ENCODE data around the gene SLC15A4. TPM values are rescaled to one million over a fixed set of nuclear protein-coding genes. Genes with fewer than 3 reads are reported as not detected.
A peak's percentile ranks its signal among the peaks of the same experiment; 100 is the strongest.

SLC15A4 gene
- 14.5 and 20.5 TPM in 2 replicates for polyA plus RNA-seq (2012; rRNA removed)
- polyA plus RNA-seq (2012; cell fraction: cytosol; rRNA removed): 13.3 and 15.6 TPM in 2 replicates
- polyA plus RNA-seq (2012; cell fraction: nucleus; rRNA removed): 19.1 and 32.5 TPM in 2 replicates

DNA sequence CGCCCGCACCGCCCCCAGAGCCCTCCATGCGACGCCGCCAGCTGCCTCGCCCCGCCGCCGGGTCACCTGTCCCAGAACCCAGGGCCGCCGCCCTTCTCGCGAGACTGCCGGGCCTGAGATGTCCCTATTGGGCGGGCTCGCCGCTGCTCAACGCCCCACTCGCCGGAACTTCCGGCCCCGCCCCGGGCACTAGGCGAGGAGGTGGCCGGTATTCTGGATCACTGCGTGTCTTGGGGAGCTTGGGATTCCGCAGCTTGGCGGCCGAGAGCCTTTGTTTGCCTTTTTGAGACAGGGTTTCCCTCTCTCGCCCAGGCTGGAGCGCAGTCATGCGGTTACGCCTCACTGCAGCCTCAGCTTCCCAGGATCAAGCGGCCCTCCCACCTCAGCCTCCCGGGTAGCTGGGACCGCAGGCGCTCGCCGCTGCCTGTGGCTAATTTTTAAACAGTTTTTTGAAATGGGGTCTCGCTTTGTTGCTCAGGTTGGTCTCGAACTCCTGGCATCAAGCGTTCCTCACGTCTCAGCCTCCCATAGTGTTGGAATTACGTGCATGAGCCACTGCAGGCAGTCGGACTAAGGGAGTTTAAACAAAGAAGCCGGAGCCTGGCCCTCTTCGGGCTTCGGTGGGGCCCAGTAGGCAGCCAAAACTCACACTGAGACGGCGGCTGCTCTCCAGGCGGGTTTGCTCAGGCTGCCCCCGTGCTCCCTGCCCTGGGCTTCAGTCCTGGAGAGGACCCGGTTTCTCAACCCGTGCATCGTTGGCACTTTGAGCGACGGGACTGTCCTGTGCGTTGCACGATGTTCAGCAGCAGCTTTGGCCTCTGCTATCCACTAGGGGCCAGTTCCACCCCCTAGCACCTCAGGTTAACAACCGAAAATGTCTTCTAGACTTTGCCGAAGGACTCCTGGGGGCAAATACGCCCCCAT lies at the start of gene SLC15A4:
SLC15A4 (minus strand) TSS at position 43 of the 924 bp plus-strand sequence; CDS start at position 28, 15 bp downstream.
- H3K36me3 ChIP-seq (replicated peaks in 1 of 2; ENCODE audit: control insufficient read depth in 1 of 2, insufficient read depth in 2 of 2, low read length in 1 of 2): peaks cover 4 to 10% of the 10 kb centered on the region in 2 experiments
- H3F3A ChIP-seq (replicated peaks; ENCODE audit: insufficient read depth): no peaks in the 10 kb centered on the region
- peaks cover 3 to 15% of the 10 kb centered on the region in 2 experiments; a peak in 2 of 4 replicates for H3K4me1 ChIP-seq (ENCODE audit: control insufficient read depth in 1 of 2, insufficient read depth in 2 of 2, low read depth in 1 of 2, low read length in 1 of 2)
- DNase-seq: peak; percentile 99
- H4K20me1 ChIP-seq (ENCODE audit: insufficient read depth): peaks cover 18% of the 10 kb centered on the region
- POLR2A ChIA-PET: interaction anchor here (1.0 to 1.7 kb wide), 7 partner anchors 13 to 565 kb away, joined by 3 to 13 read pairs (median 4); partner anchors contain the start of gene GLT1D1
- H2AFZ ChIP-seq (ENCODE audit: low read depth): peak within 1 kb of the TSS; percentile 95
- H3K4me2 ChIP-seq: peak within 1 kb of the TSS; percentile 98
- peaks cover 44% of the 10 kb centered on the region for H3K79me2 ChIP-seq (ENCODE audit: insufficient read depth)
- H3K9ac ChIP-seq: peak within 1 kb of the TSS; percentile 97
- H3K9me3 ChIP-seq: no peaks in the 10 kb centered on the region
- no peaks in the 10 kb centered on the region for H3K27me3 ChIP-seq (ENCODE audit: insufficient read depth)
- CTCF ChIA-PET: interaction anchor here (0.6 to 1.4 kb wide), 5 partner anchors 10 to 564 kb away, joined by 3 to 5 read pairs (median 3); no protein-coding TSS in a partner anchor
- no peaks in the 10 kb centered on the region for H3K9me2 ChIP-seq
- 26% methylated on average over 4 of the region's 63 CpGs for WGBS (ENCODE audit: low lambda C conversion rate)
- peak within 1 kb of the TSS; percentile 71 to 78 for H3K27ac ChIP-seq (ENCODE audit: low read depth in 2 of 2, low read length in 1 of 2)
- peak within 1 kb of the TSS; percentile 87 to 98 for H3K4me3 ChIP-seq (ENCODE audit: low read depth in 2 of 2, low read length in 1 of 2)
- TF ChIP-seq EP300 (IDR thresholded peaks at IDR 0.05; ENCODE audit: borderline replicate concordance in 1 of 2, low read depth in 1 of 2, low read length in 1 of 2): no peak
- TF ChIP-seq MEF2A (IDR thresholded peaks at IDR 0.05; ENCODE audit: borderline replicate concordance, low read depth): no peak
- TF ChIP-seq, protein P1, sequence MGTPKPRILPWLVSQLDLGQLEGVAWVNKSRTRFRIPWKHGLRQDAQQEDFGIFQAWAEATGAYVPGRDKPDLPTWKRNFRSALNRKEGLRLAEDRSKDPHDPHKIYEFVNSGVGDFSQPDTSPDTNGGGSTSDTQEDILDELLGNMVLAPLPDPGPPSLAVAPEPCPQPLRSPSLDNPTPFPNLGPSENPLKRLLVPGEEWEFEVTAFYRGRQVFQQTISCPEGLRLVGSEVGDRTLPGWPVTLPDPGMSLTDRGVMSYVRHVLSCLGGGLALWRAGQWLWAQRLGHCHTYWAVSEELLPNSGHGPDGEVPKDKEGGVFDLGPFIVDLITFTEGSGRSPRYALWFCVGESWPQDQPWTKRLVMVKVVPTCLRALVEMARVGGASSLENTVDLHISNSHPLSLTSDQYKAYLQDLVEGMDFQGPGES (IDR thresholded peaks at IDR 0.05; ENCODE audit: low read depth, low read length): 0 out of 2 replicates have a peak, but pooled peaks have one; percentile 22
- TF ChIP-seq RCOR1 (IDR thresholded peaks at IDR 0.05; ENCODE audit: low read length): peak; percentile 56; the same call in 1 of the 2 replicates
- TF ChIP-seq TEAD4 (IDR thresholded peaks at IDR 0.05; ENCODE audit: borderline replicate concordance, insufficient read depth): no peak
- peak; percentile 95 for TF ChIP-seq TAF1 (IDR thresholded peaks at IDR 0.05; ENCODE audit: borderline replicate concordance, low read depth, low read length)
- no peak for TF ChIP-seq NFIC (IDR thresholded peaks at IDR 0.05; ENCODE audit: borderline replicate concordance)
- no peak for TF ChIP-seq FOXM1 (IDR thresholded peaks at IDR 0.05; ENCODE audit: low read depth)
- TF ChIP-seq EZH2phosphoT487 (IDR thresholded peaks at IDR 0.05; ENCODE audit: borderline replicate concordance, low read depth): no peak
- TF ChIP-seq RXRA (IDR thresholded peaks at IDR 0.05; ENCODE audit: borderline replicate concordance, low read depth): no peak
- peak; percentile 99 for TF ChIP-seq POLR2AphosphoS5 (IDR thresholded peaks at IDR 0.05; ENCODE audit: low read depth, low read length)
- TF ChIP-seq RFX5 (IDR thresholded peaks at IDR 0.05; ENCODE audit: low read length): no peak
- TF ChIP-seq, protein P2, sequence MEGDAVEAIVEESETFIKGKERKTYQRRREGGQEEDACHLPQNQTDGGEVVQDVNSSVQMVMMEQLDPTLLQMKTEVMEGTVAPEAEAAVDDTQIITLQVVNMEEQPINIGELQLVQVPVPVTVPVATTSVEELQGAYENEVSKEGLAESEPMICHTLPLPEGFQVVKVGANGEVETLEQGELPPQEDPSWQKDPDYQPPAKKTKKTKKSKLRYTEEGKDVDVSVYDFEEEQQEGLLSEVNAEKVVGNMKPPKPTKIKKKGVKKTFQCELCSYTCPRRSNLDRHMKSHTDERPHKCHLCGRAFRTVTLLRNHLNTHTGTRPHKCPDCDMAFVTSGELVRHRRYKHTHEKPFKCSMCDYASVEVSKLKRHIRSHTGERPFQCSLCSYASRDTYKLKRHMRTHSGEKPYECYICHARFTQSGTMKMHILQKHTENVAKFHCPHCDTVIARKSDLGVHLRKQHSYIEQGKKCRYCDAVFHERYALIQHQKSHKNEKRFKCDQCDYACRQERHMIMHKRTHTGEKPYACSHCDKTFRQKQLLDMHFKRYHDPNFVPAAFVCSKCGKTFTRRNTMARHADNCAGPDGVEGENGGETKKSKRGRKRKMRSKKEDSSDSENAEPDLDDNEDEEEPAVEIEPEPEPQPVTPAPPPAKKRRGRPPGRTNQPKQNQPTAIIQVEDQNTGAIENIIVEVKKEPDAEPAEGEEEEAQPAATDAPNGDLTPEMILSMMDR (IDR thresholded peaks at IDR 0.05): peak; percentile 30
- TF ChIP-seq, protein P3, sequence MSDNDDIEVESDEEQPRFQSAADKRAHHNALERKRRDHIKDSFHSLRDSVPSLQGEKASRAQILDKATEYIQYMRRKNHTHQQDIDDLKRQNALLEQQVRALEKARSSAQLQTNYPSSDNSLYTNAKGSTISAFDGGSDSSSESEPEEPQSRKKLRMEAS (IDR thresholded peaks at IDR 0.05; ENCODE audit: low read depth): peak; percentile 70
- peak; percentile 91 for TF ChIP-seq SIN3A (IDR thresholded peaks at IDR 0.05; ENCODE audit: borderline replicate concordance, low read depth, low read length)
- TF ChIP-seq, protein P4, sequence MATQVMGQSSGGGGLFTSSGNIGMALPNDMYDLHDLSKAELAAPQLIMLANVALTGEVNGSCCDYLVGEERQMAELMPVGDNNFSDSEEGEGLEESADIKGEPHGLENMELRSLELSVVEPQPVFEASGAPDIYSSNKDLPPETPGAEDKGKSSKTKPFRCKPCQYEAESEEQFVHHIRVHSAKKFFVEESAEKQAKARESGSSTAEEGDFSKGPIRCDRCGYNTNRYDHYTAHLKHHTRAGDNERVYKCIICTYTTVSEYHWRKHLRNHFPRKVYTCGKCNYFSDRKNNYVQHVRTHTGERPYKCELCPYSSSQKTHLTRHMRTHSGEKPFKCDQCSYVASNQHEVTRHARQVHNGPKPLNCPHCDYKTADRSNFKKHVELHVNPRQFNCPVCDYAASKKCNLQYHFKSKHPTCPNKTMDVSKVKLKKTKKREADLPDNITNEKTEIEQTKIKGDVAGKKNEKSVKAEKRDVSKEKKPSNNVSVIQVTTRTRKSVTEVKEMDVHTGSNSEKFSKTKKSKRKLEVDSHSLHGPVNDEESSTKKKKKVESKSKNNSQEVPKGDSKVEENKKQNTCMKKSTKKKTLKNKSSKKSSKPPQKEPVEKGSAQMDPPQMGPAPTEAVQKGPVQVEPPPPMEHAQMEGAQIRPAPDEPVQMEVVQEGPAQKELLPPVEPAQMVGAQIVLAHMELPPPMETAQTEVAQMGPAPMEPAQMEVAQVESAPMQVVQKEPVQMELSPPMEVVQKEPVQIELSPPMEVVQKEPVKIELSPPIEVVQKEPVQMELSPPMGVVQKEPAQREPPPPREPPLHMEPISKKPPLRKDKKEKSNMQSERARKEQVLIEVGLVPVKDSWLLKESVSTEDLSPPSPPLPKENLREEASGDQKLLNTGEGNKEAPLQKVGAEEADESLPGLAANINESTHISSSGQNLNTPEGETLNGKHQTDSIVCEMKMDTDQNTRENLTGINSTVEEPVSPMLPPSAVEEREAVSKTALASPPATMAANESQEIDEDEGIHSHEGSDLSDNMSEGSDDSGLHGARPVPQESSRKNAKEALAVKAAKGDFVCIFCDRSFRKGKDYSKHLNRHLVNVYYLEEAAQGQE (IDR thresholded peaks at IDR 0.05; ENCODE audit: low read depth, low read length): 0 out of 2 replicates have a peak, but pooled peaks have one; percentile 54
- TF ChIP-seq, protein P5, sequence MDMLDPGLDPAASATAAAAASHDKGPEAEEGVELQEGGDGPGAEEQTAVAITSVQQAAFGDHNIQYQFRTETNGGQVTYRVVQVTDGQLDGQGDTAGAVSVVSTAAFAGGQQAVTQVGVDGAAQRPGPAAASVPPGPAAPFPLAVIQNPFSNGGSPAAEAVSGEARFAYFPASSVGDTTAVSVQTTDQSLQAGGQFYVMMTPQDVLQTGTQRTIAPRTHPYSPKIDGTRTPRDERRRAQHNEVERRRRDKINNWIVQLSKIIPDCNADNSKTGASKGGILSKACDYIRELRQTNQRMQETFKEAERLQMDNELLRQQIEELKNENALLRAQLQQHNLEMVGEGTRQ (IDR thresholded peaks at IDR 0.05; ENCODE audit: borderline replicate concordance, low read depth, low read length): no peak
- TF ChIP-seq TCF12 (IDR thresholded peaks at IDR 0.05): 0 out of 2 replicates have a peak, but pooled peaks have one; percentile 8
- peak; percentile 89 for TF ChIP-seq GABPA (IDR thresholded peaks at IDR 0.05; ENCODE audit: low read depth)
- TF ChIP-seq, protein P6, sequence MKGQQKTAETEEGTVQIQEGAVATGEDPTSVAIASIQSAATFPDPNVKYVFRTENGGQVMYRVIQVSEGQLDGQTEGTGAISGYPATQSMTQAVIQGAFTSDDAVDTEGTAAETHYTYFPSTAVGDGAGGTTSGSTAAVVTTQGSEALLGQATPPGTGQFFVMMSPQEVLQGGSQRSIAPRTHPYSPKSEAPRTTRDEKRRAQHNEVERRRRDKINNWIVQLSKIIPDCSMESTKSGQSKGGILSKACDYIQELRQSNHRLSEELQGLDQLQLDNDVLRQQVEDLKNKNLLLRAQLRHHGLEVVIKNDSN (IDR thresholded peaks at IDR 0.05; ENCODE audit: borderline replicate concordance, low read depth): peak; percentile 72
- TF ChIP-seq GATA2 (CRISPR knock-in tag; IDR thresholded peaks at IDR 0.05): no peak
- peak; percentile 100 for TF ChIP-seq CHD2 (IDR thresholded peaks at IDR 0.05; ENCODE audit: low read length, partially characterized antibody)

All from SK-N-SH (cell line).